Measurements from ENCODE around the gene RSU1.

DNA sequence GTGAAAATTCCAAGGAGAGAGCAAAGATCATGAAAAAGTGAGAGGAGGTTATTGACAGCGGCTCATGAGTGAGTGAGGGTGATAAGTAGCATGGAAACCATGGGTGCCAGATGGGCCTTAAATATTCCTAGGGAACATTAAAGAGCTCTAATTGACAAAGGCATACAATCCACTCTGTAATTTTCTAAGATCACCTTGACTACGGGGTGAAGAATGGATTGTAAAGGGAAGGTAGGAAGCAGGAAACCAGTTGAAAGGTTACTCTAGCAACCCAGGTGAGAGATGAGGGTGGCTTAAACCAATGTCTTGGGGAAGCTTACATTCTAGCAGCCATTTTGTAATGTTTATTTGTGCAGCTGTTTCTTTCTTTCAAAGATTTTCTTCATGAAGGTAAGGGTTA is 75.7 kb downstream of the RSU1 start:
- no peak for TF ChIP-seq CTCF (IDR thresholded peaks at IDR 0.05; ENCODE audit: low read depth, low read length)
- no peak for TF ChIP-seq EZH2phosphoT487 (IDR thresholded peaks at IDR 0.05; ENCODE audit: low read depth)
